GM12872 (cell line): ENCODE results near the gene ADTRP.

Experiments used
- CTCF ChIP-seq: IDR thresholded peaks from 3 replicates; pipeline ENCODE4 v1.5.1; 2011; ENCODE audit warnings: low read depth, mild to moderate bottlenecking, low read length, moderate library complexity; ENCODE audit not compliant: insufficient read depth

ADTRP gene

DNA sequence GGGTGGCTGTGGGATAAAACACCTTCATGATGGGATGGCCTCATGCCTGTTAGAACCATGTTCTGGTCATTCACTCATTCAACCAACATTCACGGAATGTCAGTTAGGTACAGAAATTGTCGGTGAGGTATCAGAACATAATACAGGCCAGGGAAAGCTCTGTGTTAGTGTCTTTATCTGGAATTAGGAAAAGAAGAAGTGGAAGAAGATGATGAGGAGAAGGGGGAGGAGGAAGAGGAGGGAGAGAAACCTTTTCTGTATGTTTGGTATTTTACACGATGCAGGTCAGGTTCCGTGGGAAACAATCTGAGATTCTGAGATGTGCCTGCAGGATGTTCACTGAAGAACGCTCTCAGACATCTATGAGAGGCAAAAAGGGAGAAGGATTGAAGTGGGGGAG is 5.6 kb downstream of the ADTRP start:
- TF ChIP-seq CTCF: no peak

DNA sequence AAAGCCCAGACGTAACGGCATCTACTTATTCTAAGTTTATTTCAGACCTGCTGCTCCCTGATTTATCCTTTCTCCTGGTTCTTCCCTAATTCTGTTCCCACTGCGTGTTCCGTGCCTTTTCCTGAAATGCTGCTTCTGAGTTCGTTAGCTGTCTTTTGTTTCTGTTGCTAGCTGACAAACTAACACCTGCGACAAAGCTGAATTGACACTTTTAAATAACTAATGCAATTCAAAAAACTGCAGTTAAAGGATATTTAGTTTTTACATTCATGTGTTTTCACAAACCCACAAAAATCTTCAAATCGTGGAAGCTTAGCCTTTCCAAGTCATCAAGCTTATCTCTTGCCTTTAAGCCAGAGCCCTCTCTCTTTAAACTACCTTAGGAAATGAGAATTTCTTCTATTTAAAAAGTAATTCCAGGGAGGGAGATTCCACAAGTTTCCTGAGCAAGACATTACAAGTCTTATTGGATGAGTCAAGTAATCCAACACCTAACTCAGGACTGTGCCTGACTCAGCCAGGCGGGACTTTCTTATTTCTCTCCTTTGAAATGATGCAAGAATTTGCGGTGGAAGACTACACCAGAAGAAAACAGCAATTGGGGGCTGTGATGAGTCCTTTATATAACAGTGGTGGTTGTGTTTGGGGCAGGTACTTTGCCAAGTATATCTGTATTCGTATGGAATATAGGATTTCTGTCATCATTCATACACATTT is 6.3 kb downstream of the ADTRP start:
- TF ChIP-seq CTCF: no peak

GRCh38 chr6:11771473-11772048 is 7.0 kb downstream of the ADTRP start:
- TF ChIP-seq CTCF: no peak

GRCh38 chr6:11770546-11771466 is 7.8 kb downstream of the ADTRP start:
- TF ChIP-seq CTCF: no peak

- no peak for TF ChIP-seq CTCF
Measured at GRCh38 chr6:11769811-11770545, 8.6 kb downstream of the ADTRP start.

- no peak for TF ChIP-seq CTCF
Measured at GRCh38 chr6:11769244-11769643, 9.4 kb downstream of the ADTRP start.
